Neural cell (in vitro differentiated cells): ENCODE measurements around the gene ZNF428.

Source experiments
- CTCF ChIP-seq: fragments of 450-650 bp; IDR thresholded peaks from 2 replicates; pipeline ENCODE4 v1.5.1; 2014; ENCODE audit warnings: antibody characterized with exemption, mild to moderate bottlenecking, moderate library complexity; ENCODE audit not compliant: poor library complexity, severe bottlenecking
- EZH2 ChIP-seq: fragments of 200-600, 300-800 bp; shearing (Covaris generic), sonication (generic); IDR thresholded peaks from 2 replicates; pipeline ENCODE4 v1.6.1; 2014; ENCODE audit warnings: antibody characterized with exemption, low read length, borderline replicate concordance, mild to moderate bottlenecking; ENCODE audit not compliant: insufficient read depth, poor library complexity, severe bottlenecking
- POLR2AphosphoS5 ChIP-seq: IDR thresholded peaks from 2 replicates; pipeline ENCODE4 v1.6.1; 2012

GRCh38 chr19:43562698-43563241 lies 56.7 kb downstream of the ZNF428 start:
- TF ChIP-seq CTCF (no peak), POLR2AphosphoS5 (no peak), EZH2 (no peak)
